Left kidney (tissue), 2 donors: ENCODE data around the gene PPP1R12C. TPM values are rescaled to one million over a fixed set of nuclear protein-coding genes. Genes with fewer than 3 reads are reported as not detected.

Experiments
- DNase-seq: peaks from one replicate; pipeline ENCODE4 v3.0.0-alpha.2; 2013
- polyA plus RNA-seq: library from polyadenylated mRNA; unstranded; fragments of 120-200 nt; gene quantifications from one replicate; pipeline ENCODE4 v1.2.1, GENCODE V29; 2013; ENCODE audit not compliant: insufficient read length

PPP1R12C gene
- polyA plus RNA-seq, 1 donor = 68.6 TPM

GRCh38 chr19:55046975-55047622 lies 70.3 kb downstream of the PPP1R12C start:
- no peak for DNase-seq

- DNase-seq = no peak
These were observed 72.4 kb downstream of the PPP1R12C start for GRCh38 chr19:55044771-55045716.

GRCh38 chr19:55044286-55044685 lies 73.2 kb downstream of the PPP1R12C start:
- DNase-seq = no peak

GRCh38 chr19:55042688-55043087 lies 74.7 kb downstream of the PPP1R12C start:
- DNase-seq = no peak

- DNase-seq = no peak
These were observed 75.1 kb downstream of the PPP1R12C start for GRCh38 chr19:55042344-55042678.

GRCh38 chr19:55041627-55042343 lies 75.7 kb downstream of the PPP1R12C start:
- DNase-seq = no peak

- DNase-seq = no peak
These were observed 76.2 kb downstream of the PPP1R12C start for GRCh38 chr19:55041244-55041626.

Other genes with a start within 250 kb of the PPP1R12C start
- gene FCAR, start 243.4 kb downstream of the PPP1R12C start, polyA plus RNA-seq = 0.27 TPM
- gene NCR1, start 211.5 kb downstream of the PPP1R12C start, polyA plus RNA-seq = 0.37 TPM
- not detected for gene NLRP7, start 170.1 kb downstream of the PPP1R12C start, polyA plus RNA-seq
- 35.6 TPM for gene NLRP2, start 151.3 kb downstream of the PPP1R12C start, polyA plus RNA-seq
- 0.35 TPM for gene GP6, start 79.4 kb downstream of the PPP1R12C start, polyA plus RNA-seq
- gene RDH13, start 54.5 kb downstream of the PPP1R12C start, polyA plus RNA-seq = 22.0 TPM
- gene EPS8L1, start 41.8 kb downstream of the PPP1R12C start, polyA plus RNA-seq = 56.7 TPM
- gene TNNT1, start 31.6 kb upstream of the PPP1R12C start, polyA plus RNA-seq = 3.8 TPM
- gene TNNI3, start 40.1 kb upstream of the PPP1R12C start, polyA plus RNA-seq = 3.3 TPM
- 7.5 TPM for gene DNAAF3, start 49.0 kb upstream of the PPP1R12C start, polyA plus RNA-seq
- 0.30 TPM for gene SYT5, start 62.7 kb upstream of the PPP1R12C start, polyA plus RNA-seq
- 0.07 TPM for gene PTPRH, start 91.9 kb upstream of the PPP1R12C start, polyA plus RNA-seq
- gene TMEM86B, start 111.1 kb upstream of the PPP1R12C start, polyA plus RNA-seq = 2.8 TPM
- 46.0 TPM for gene PPP6R1, start 141.4 kb upstream of the PPP1R12C start, polyA plus RNA-seq
- 24.0 TPM for gene HSPBP1, start 162.5 kb upstream of the PPP1R12C start, polyA plus RNA-seq
- gene BRSK1, start 166.4 kb upstream of the PPP1R12C start, polyA plus RNA-seq = 14.7 TPM
- 1.5 TPM for gene TMEM150B, start 207.7 kb upstream of the PPP1R12C start, polyA plus RNA-seq
- gene KMT5C, start 222.2 kb upstream of the PPP1R12C start, polyA plus RNA-seq = 24.4 TPM
- 0.78 TPM for gene COX6B2, start 237.1 kb upstream of the PPP1R12C start, polyA plus RNA-seq
- 0.17 TPM for gene GARIN5B, start 245.6 kb upstream of the PPP1R12C start, polyA plus RNA-seq